CD14-positive monocyte (primary cell): Measurements from ENCODE around the gene TMEM215. TPM values are rescaled to one million over a fixed set of nuclear protein-coding genes. Genes with fewer than 3 reads are reported as not detected.

Experiments
- DNase-seq, 3 donors: peaks; one replicate each; pipeline ENCODE4 v3.0.0-alpha.2; 2011 to 2022
- H2AFZ ChIP-seq: 2 replicates; pipeline ENCODE4 v1.6.0; 2012; ENCODE audit warnings: mild to moderate bottlenecking, low read depth, low read length, inconsistent platforms; ENCODE audit not compliant: insufficient read depth, poor library complexity, severe bottlenecking
- H3K27ac ChIP-seq, 2 donors: 1 replicate in 1 of 2; 2 replicates in 1 of 2; pipeline ENCODE4 v1.5.1; 2012 to 2013; ENCODE audit warnings: low read length in 2 of 2, control low read depth in 1 of 2, inconsistent platforms in 1 of 2, low read depth in 1 of 2, mild to moderate bottlenecking in 1 of 2
- H3K27me3 ChIP-seq, 2 donors: one replicate each; pipeline versions ENCODE4 v1.6.0 to v1.6.1; 2011 to 2013; ENCODE audit warnings: low read length in 2 of 2; ENCODE audit not compliant: control insufficient read depth in 2 of 2, insufficient read depth in 2 of 2
- H3K36me3 ChIP-seq, 2 donors: replicated peaks in 1 of 2; 1 replicate in 1 of 2; 2 replicates in 1 of 2; pipeline versions ENCODE4 v1.5.1 to v1.6.1; 2012 to 2013; ENCODE audit warnings: low read length in 2 of 2, control low read depth in 1 of 2, inconsistent platforms in 1 of 2, mild to moderate bottlenecking in 1 of 2; ENCODE audit not compliant: insufficient read depth in 2 of 2, control insufficient read depth in 1 of 2
- H3K4me1 ChIP-seq, 2 donors: 1 replicate in 1 of 2; 2 replicates in 1 of 2; pipeline versions ENCODE4 v1.5.1 to v1.6.1; 2012 to 2013; ENCODE audit warnings: low read length in 2 of 2, control low read depth in 1 of 2, inconsistent platforms in 1 of 2, mild to moderate bottlenecking in 1 of 2, moderate library complexity in 1 of 2; ENCODE audit not compliant: insufficient read depth in 2 of 2, control insufficient read depth in 1 of 2
- H3K4me2 ChIP-seq: replicated peaks from 2 replicates; pipeline ENCODE3; 2012; ENCODE audit warnings: low read length, moderate library complexity, mild to moderate bottlenecking; ENCODE audit not compliant: poor library complexity, severe bottlenecking; ENCODE audit errors: extremely low read depth
- H3K4me3 ChIP-seq, 3 experiments: fragments of 200-600 bp in 1 of 3; sonication (generic) in 1 of 3; replicated peaks in 1 of 3; 1 replicate in 2 of 3; 2 replicates in 1 of 3; pipeline ENCODE4 v1.5.1; 2011 to 2013; ENCODE audit warnings: low read length in 3 of 3, mild to moderate bottlenecking in 3 of 3, control low read depth in 2 of 3, low read depth in 2 of 3, inconsistent platforms in 1 of 3, moderate library complexity in 1 of 3
- H3K79me2 ChIP-seq: 2 replicates; pipeline ENCODE4 v1.6.0; 2012; ENCODE audit warnings: mild to moderate bottlenecking, control low read depth, inconsistent platforms, low read length, moderate library complexity; ENCODE audit not compliant: insufficient read depth
- H3K9ac ChIP-seq: 2 replicates; pipeline ENCODE4 v1.6.0; 2017; ENCODE audit warnings: low read length, mild to moderate bottlenecking; ENCODE audit not compliant: insufficient read depth, poor library complexity, severe bottlenecking
- H3K9me3 ChIP-seq, 2 donors: replicated peaks in 1 of 2; 1 replicate in 1 of 2; 2 replicates in 1 of 2; pipeline versions ENCODE4 v1.5.1 to v1.6.1; 2012 to 2013; ENCODE audit warnings: low read length in 2 of 2, control low read depth in 1 of 2; ENCODE audit not compliant: control insufficient read depth in 1 of 2, insufficient read depth in 1 of 2
- H4K20me1 ChIP-seq: 2 replicates; pipeline ENCODE4 v1.6.0; 2012; ENCODE audit warnings: mild to moderate bottlenecking, low read length, control low read depth, moderate library complexity; ENCODE audit not compliant: insufficient read depth
- H3K27ac Mint-ChIP-seq, 7 donors: one replicate each; pipeline ENCODE4 v1.8.0; 2020; ENCODE audit warnings: mild to moderate bottlenecking in 7 of 7, mixed read lengths in 7 of 7, moderate library complexity in 6 of 7, inconsistent platforms in 2 of 7
- H3K27me3 Mint-ChIP-seq, 3 donors: one replicate each; pipeline ENCODE4 v1.8.0; 2021 to 2022; ENCODE audit warnings: low read depth in 3 of 3, mild to moderate bottlenecking in 3 of 3, mixed read lengths in 3 of 3, moderate library complexity in 3 of 3, inconsistent platforms in 1 of 3
- H3K36me3 Mint-ChIP-seq, 2 donors: one replicate each; pipeline ENCODE4 v1.8.0; 2020; ENCODE audit warnings: mixed read lengths in 2 of 2, inconsistent platforms in 1 of 2, mild to moderate bottlenecking in 1 of 2
- H3K4me1 Mint-ChIP-seq: one replicate; pipeline ENCODE4 v1.8.0; 2020; ENCODE audit warnings: mild to moderate bottlenecking, mixed read lengths
- H3K4me3 Mint-ChIP-seq, 2 donors: one replicate each; pipeline ENCODE4 v1.8.0; 2020; ENCODE audit warnings: mild to moderate bottlenecking in 2 of 2, mixed read lengths in 2 of 2, moderate library complexity in 1 of 2
- H3K9me3 Mint-ChIP-seq, 7 donors: one replicate each; pipeline ENCODE4 v1.8.0; 2020 to 2022; ENCODE audit warnings: mixed read lengths in 7 of 7, mild to moderate bottlenecking in 6 of 7, moderate library complexity in 6 of 7, inconsistent platforms in 2 of 7
- CTCF ChIP-seq: fragments of 200-600 bp; IDR thresholded peaks from one replicate; pipeline ENCODE4 v1.8.0; 2022; ENCODE audit warnings: antibody characterized with exemption, mild to moderate bottlenecking
- WGBS: methylation state at CpG from one replicate; pipeline ENCODE4 v1.1.5; 2013; ENCODE audit warnings: missing lambda C conversion rate; ENCODE audit not compliant: insufficient coverage; 5-methylcytosine and 5-hydroxymethylcytosine counted together
- intact Hi-C, 2 donors: fragments of 100-400 bp; cut with micrococcal nuclease; formaldehyde crosslinking; loops; one replicate each; pipeline versions ENCODE4 v1.15.0 to v1.15.1; 2023
- polyA plus RNA-seq, 3 donors: library from polyadenylated mRNA; depleted of rRNA in 1 of 3; unstranded in 2 of 3; stranded (reverse) in 1 of 3; fragments of 300-500 nt in 2 of 3; fragments of >200 nt in 1 of 3; fragmentation: Illumina TruSeq in 2 of 3; gene quantifications; 1 replicate in 2 of 3; 2 replicates in 1 of 3; pipeline ENCODE4 v1.2.3, GENCODE V29; 2012 to 2021

TMEM215 gene
- polyA plus RNA-seq, 3 donors, result not detected

GRCh38 chr9:32741706-32742105 lies 41.6 kb upstream of the TMEM215 start:
- Histone ChIP-seq H4K20me1 (no peaks in the 10 kb centered on the region), H3K4me3 (no peak overlapping the region), H3K36me3 (no peaks in the 10 kb centered on the region), H3K4me2 (no peak overlapping the region), H3K4me1 (no peaks in the 10 kb centered on the region), H3K9ac (no peak overlapping the region), H3K9me3 (no peaks in the 10 kb centered on the region), H3K27me3 (peaks cover 0 to under 1% of the 10 kb centered on the region in 2 donors), H3K79me2 (no peaks in the 10 kb centered on the region), H3K27ac (no peak overlapping the region), H2AFZ (no peak overlapping the region)
- Mint-ChIP-seq H3K4me3 (no peak overlapping the region), H3K27me3 (peaks cover 0 to 3% (median 2%) of the 10 kb centered on the region in 3 donors), H3K36me3 (no peaks in the 10 kb centered on the region), H3K4me1 (no peaks in the 10 kb centered on the region), H3K27ac (no peak overlapping the region), H3K9me3 (peaks cover 0 to 9% (median 3%) of the 10 kb centered on the region in 7 donors)
- WGBS, result no CpG with 5 or more reads among the region's 4 CpGs
- DNase-seq, result no peak
- TF ChIP-seq CTCF, result no peak
- intact Hi-C loops, result no loop called here

GRCh38 chr9:32742296-32742695 lies 41.0 kb upstream of the TMEM215 start:
- H3K36me3 Mint-ChIP-seq, result no peaks in the 10 kb centered on the region
- TF ChIP-seq CTCF, result no peak
- 100% methylated on average over 1 of the region's 2 CpGs for WGBS

More at GRCh38 chr9:32742296-32742695, 41.0 kb upstream of the TMEM215 start:
- Mint-ChIP-seq H3K27me3 (peaks cover 0 to 4% (median 2%) of the 10 kb centered on the region in 3 donors), H3K27ac (no peak overlapping the region), H3K4me3 (no peak overlapping the region), H3K9me3 (peaks cover 0 to 9% (median 3%) of the 10 kb centered on the region in 7 donors), H3K4me1 (no peaks in the 10 kb centered on the region)
- no peak overlapping the region for H3K4me3 ChIP-seq
- no peaks in the 10 kb centered on the region for H4K20me1 ChIP-seq
- no peak overlapping the region for H3K27ac ChIP-seq
- no peak overlapping the region for H3K4me2 ChIP-seq
- H3K36me3 ChIP-seq, result no peaks in the 10 kb centered on the region
- no peaks in the 10 kb centered on the region for H3K4me1 ChIP-seq
- H3K27me3 ChIP-seq, result peaks cover 0 to 2% of the 10 kb centered on the region in 2 donors
- H3K9me3 ChIP-seq, result no peaks in the 10 kb centered on the region
- no peaks in the 10 kb centered on the region for H3K79me2 ChIP-seq
- DNase-seq, result no peak
- H3K9ac ChIP-seq, result no peak overlapping the region
- intact Hi-C loops, result no loop called here
- H2AFZ ChIP-seq, result no peak overlapping the region
